DMS 273 treated with DMSO at 0.1 percent for 48 hours (cell line): Measurements from ENCODE around the gene RNF224.

Experiments used
- DNase-seq: peaks from one replicate; lab custom pipeline; 2025; lab: John Stamatoyannopoulos, UW

The RNF224 gene

DNA sequence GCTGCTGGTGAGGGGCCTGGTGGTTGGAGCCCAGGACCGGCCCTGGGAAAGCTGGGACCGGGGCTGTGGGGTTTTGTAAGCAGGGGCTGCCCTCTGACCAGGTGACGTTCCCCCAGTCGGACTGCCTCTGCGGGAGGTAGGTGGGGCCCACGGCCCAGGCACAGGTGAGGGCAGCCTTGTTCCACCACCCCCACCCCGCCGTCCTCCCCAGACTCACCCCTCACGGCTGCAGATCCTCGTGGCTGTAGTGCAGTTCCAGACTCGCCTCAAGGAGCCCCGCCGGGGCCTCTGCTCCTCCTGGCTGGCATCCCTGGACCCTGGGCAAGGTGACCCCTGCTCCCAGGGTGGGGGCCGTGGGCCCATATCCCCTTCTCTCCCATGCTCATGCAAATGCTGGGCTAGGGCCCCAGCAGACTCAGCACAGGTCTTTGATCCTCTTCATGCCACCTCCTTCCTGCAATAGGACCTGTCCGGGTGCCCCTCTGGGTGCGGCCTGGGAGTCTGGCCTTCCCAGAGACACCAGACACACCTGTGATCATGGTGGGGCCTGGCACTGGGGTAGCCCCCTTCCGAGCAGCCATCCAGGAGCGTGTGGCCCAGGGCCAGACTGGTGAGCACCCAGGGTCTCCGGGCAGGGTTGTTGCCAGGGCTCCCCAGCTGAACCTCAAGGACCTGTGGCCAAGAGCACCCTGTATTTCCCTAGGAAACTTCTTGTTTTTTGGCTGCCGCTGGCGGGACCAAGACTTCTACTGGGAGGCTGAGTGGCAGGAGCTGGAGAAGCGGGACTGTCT is 11.9 kb upstream of the RNF224 start:
- DNase-seq: no peak

DNA sequence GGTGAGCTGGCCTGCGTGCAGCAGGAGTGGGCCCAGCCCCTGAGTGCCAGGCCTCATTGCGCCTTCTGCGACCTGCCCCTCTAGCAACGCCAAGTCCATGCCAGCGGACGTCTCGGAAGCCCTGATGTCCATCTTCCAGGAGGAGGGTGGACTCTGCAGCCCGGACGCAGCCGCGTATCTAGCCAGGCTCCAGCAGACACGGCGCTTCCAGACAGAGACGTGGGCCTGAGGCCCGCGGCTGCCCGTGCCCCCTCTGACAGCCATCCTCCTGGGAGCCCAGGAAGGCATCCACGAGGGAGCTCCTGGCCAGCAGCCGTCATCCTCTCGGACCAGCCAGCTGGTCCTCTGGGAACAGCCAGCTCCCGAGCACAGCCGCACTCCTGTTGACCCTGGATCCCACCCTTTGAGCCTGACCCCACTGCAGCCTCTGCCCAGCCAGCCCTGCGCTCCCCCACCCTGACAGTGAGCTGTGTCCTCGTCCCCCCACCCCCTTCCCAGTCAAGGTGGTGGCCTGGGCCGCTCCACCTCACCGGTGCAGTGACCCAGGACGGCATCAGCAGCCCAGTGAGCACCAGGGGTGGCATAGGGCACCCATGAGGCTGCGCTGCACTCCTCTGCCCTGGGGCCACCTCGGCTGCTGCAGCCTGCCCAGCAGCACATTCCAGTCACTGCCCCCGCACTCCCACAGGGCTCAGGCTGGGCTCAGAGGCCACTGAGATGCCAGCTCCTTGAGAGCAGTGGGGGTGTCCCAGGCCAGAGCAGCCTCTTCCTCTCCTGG is 10.9 kb upstream of the RNF224 start:
- DNase-seq: no peak

DNA sequence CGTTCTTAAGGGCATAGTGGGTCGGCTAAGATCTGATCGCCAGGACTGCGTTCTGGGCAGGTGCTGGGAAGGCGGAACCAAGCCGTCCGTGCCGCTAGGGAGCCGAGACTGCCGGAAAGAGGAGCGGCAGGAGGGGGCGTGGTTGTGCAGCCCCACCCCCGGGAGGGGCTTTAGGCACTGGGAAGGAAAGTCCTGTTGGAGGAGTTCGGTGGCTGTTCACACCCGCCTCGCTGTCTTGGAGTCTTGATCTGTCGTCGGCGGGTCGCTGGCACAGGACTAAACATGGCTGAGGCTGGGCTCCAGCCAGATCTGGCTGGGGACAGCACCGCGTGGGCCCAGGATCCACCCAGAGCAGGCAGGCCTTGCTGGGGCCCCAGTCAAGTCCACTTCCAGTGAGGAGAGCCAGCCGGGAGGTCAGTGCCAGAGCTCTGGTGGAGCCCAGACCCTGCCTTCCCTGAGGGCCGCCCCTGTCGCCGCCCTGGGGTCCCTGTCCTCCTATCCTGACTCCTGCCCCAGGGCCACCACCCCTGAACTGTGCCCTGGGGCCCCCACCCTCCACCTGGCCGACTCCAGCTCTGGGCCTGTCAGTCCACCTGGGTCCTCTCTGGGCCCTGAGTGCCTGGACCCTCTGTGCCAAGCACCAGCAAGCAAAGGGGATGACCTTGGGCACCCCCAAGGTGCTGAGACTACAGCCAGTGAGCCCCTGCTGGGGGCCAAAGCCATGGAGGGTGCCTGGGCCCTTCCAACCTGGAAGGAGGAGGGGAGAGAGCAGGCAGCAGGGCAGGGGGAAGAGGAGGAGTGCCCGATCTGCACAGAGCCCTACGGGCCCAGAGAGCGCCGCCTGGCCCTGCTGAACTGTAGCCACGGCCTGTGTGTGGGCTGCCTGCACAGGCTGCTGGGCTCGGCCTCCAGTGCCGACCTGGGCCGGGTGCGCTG is 9.8 kb upstream of the RNF224 start:
- peak; percentile 9 for DNase-seq

DNA sequence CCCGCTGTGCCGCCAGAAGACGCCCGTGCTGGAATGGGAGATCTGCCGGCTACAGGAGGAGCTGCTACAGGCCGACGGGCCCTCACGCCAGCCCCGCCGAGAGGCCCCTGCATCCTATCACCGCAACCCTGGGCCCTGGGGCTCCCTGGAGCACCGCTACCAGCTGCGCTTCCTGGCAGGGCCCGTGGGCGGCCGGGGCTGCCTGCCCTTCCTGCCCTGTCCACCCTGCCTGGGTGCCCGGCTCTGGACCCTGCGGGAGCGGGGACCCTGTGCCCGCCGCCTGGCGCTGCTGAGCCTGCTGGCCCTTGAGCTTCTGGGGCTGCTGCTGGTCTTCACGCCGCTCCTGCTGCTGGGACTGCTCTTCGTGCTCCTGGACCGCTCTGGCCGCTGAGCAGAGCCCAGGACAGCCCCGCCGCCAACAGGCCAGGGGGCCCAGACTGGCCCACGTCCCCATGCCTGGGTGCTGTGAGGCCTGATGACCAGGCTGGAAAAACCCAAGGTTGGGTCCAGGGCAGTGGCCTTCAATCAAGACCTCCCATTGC is 9.0 kb upstream of the RNF224 start:
- no peak for DNase-seq

DNA sequence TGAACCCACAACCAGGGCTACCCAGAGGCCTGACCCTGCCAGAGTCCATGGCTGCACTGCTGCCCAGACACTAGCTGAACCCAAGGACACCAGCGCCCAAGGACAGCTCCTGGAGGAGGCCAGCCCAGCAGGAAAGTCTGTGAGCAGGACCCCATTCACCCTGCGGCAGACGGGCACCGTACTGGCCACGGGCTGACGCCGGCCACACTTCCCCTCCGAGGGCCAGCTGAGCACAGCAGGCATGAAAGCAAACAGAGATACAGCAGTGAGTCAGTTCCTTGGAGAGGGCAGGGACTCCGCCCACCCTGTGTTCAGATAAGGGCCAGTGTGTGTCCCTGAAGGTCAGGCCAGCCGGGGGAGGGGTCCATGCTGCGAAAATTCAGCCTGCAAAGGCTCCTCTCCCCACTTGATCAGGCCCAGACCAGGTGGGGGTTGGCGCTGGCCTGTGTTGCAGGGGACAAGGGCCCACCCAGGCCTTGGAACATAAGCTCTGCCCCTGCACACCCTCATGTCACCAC is 8.5 kb upstream of the RNF224 start:
- no peak for DNase-seq

DNA sequence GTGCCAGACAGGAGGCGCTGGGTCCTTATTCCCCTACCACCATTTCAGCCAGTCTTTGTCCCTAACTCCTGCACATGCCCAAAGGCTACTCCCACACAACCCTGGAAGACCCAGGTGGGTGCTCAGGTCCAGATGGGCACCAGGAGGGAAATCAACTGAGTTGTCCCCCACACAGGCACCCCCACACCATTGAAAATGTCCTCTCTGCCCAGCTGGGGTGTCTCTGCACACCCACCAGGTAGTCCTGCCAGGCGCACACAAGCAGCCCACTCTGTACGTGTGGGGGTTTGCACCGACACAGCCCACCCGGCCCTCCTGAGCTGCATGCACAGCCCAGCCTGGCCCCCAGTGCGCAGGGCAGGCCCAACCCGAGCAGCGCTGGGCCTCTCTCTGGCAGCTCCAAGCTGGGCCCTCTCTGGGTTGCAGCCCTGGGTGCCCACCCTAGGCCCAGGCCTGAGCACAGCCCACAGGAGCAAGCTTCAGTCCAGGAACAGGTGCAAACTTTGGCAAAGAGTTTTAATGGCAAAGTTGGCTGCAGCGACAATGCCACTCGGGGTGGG is 7.5 kb upstream of the RNF224 start:
- no peak for DNase-seq

DNA sequence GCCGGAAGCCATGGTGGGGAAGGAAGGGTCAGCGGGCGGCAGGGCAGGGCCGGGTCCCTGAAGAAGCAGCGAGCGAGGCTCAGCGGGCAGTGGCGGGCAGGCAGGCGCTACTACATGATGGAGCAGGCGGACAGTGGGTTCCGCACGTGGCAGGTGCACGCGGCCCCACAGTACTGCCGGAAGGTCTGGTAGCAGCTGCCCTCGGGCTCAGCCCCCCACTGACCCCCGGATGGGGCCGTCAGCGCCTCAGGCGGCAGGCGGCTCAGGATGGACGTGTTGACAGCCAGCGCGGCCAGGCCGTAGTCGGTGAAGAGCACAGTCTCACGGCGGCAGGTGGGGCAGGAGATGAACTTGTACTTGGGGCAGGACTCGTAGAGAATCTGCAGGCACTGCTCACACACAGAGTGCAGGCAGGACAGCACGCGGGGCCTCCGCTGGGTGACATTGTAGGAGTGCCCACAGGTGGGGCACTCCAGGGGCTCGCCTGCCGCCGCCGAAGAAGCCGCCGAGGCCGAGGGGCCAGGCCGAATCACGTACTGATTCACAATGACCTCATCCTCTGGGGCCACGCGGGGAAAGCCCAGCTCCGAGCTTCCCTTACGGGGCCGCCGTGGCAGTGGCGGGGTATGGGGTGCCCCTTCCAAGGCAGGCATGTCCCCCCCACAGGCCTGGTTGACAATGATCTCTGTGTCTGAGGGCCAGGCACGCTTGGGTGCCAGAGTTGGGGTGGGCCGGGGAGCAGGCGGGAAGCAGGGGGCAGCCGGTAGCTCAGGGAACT is 6.8 kb upstream of the RNF224 start:
- DNase-seq: no peak

DNA sequence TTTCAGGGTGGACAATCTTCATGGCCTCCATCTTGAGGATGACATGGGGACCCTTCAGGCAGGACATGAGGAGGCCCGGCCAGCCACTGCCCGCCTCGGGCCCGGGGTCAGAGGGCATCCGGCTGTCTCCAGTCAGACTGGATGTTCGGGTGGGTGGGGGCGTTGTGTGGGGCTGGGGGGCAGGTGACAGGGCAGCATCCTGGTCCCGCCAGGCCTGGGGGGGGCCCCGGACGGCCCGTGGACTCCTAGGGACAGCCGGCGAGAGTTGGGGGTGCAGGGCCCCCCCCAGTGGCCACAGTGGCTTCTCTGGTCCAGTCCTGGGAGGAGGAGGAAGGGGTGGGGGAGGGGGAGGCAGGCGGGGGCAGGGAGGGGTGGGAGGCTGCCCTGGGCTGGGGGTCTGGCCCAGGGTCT is 6.2 kb upstream of the RNF224 start:
- no peak for DNase-seq

DNA sequence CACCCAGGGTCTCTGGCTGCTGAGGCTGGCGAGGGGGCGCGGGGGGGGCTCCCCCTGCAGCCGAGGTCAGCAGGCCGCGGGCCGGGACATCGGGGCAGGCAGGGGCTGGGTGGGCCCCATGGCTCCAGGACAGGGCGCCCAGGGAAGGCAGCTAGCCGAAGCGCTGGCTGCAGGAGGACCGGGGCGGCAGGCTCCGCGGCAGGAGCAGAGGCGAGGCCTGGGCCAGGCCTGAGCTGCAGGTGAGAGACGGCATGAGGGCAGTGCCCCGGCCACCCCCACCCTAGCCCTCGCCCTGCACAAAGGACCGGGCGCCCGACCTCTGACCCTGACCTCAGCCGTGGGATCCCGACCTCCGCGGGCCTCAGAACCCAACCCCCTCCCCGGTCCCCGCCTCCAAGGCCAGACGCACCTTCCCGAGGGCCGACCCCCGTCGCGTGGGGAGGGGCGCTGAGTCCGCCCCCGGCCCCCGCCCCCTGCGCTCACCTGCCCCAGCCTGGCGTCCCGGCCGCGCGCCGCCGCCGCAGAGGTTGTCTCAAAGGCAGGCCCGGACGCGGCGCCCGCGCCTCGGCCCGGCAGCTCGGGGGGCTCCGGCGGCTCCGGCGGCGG is 5.7 kb upstream of the RNF224 start:
- no peak for DNase-seq

DNA sequence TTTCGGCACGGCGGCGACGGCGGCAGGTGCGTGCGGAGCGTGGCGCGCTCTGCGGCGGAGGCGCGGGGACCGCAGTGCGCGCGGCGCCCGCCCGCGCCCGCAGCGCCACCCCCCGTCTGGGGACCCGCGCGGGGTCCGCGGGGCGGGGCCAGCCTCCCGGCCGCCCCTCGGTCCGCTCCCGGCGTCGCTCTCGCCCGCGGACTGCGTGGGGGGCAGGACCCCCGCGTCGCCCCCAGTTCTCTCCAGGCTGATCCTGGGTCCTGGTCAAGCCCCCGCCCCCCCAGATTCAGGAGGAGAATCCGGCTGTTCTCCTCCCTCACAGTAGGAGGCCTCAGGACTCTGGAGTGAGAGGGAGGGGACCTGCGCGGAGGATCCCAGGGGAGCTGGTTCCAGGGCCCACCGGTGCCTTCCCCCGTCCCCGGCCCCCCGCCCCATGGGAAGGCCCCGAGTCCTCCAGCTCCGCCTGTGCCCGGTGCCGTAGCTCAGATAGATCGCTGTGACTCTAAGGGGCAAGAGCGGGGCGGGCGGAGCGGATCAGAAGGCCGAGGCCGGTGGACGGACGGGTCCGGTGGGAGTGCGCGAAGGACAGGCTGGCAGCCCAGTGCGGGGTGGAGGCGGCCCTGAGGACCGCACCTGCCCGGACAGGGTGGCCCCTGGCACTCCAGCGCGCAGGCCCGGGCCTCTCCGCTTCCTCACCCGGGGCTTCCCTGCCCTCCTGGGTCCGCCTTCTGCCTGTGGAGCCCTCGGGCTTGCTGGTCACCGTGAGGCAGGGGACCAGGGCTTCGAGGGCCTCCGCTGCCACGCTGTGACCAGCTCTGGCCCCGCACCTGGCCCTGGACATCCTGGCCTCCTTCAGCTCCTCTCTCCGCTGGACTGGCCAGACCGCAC is 4.9 kb upstream of the RNF224 start, which contains the start of gene RNF208:
RNF208 (minus strand) TSS at position 51 of the 888 bp plus-strand sequence. CDS start 1,028 bp downstream, outside the sequence.
- no peak for DNase-seq

DNA sequence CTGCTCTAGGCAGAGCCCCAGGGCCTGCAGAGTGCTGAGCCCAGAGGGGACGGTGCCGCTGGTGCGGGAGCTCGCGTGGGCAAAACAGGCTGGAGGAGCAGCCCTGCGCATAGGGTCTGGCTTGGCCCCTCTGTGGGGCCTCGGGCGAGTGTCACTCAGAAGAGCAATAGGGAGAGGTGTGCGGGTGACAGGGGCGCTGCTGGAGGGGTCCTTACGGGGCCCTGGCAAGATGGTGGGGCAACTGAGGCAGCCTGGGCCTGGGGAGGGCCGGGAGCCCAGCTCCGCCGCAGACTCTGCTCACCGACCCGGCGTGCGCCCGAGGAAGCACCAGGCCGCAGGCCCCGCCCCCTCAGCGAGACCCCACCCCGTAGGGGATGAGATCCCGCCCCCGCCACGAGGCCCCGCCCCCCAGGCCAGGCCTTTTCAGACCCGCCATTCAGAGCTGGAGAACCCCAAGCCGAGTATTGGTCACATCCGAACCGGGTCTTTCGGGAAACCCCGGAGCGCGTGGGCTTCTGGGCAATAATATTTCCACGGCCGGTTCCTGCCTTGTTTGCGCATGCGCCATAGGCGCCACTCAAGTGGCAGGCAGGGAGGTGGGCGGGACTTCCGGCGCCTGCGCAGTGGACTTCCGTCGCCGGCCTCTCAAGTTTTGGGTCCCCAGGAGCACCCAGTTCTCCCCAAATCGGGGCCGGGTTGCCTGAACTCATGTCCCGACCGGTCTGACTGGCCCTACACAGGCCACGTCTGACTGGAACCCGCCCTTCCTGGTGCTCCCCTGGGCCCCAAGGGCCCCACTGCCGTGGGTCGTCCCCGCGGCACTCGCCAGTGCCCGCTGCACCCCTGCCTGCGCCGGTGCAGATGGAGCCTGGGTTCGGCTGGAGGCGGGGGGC is 4.0 kb upstream of the RNF224 start:
- peak; percentile 87 for DNase-seq

DNA sequence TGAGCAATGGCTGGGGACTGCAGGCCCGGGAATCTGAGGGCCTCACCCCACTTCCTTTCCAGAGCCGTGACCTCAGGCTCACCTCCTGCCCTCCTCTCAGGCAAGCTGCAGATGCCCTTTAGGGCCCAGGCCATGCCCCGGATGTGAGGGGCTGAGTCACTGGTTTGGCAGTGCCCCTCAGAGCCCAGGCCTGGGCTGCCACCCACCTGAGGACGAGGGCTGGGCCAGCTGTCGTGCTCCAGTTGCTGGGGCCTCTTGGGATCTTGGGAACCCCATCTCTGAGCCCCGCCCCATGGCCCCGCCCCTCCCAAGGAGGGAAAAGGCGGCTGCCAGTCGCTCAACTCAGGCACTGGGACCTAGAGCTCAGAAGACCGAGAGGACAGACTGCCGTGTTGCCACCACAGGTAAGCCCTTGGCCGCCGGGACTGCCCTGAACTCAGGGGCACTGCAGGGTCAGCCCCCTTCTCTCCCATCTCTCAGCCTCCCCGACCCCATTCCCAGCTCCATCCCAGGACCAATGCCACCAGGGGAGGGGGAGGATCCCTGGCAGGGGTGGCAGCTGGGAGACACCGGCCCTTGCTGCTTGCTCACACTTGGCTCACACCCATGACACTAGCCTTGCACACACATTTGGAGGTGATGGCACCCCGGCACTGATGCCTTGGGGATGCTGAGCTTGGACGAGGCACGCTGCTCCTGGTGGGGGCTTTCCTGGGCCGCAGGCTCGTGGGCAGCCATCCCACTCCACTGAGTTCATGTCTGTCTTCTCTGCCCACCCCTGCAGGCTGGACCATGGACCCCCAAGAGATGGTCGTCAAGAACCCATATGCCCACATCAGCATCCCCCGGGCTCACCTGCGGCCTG is 2.2 kb upstream of the RNF224 start, which contains the start of gene CYSRT1:
CYSRT1 (plus strand) TSS at position 345 of the 865 bp plus-strand sequence; CDS start at position 793, 448 bp downstream.
- no peak for DNase-seq

DNA sequence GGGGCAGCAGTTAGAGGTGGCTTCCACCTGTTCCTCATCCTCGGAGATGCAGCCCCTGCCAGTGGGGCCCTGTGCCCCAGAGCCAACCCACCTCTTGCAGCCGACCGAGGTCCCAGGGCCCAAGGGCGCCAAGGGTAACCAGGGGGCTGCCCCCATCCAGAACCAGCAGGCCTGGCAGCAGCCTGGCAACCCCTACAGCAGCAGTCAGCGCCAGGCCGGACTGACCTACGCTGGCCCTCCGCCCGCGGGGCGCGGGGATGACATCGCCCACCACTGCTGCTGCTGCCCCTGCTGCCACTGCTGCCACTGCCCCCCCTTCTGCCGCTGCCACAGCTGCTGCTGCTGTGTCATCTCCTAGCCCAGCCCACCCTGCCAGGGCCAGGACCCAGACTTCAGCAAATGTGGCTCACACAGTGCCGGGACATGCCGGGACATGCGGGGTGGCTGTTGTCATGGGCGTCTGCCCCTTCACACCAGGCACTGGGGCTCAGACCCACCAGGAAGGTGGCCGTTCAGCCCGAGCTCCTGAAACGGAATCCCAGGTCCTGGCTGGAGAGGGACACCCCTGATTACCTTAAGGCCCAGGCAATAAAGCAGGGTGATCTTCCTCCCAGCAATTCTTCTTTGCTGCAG is 1.5 kb upstream of the RNF224 start:
- DNase-seq: no peak

DNA sequence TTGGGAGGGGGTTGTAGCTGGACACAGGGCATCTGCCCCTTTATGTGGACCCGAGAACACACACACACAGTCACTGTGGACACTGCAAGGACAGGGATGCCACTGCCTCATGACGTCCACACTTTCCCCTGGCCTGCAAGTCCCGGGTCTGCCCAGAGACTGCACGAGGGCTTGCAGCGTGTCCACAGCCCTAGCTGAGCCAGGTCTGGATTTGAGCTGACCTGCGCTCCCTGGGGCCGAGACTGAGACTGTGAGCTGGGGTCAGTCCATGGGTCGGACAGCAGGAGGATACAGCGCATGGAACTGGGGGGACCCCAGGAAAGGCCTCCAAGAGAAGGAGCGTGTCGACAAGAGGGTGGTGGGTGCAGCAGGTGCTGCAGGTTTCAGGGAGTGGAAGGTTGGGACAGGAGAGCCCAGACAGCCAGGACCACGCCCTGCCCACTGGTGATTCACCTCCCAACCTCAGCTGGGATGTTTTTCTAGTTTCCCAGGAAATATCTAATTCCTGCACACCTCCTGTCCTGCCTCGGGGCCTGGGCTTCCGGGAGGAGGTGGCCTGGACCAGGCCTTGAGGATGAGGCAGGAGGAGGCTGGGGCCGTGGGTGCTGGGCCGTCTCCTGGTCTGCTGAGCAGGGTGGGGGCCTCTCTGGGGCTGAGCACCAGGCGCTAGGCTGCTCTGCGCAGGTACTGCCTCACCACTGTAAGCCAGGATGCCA is 806 bp upstream of the RNF224 start:
- DNase-seq: no peak

DNA sequence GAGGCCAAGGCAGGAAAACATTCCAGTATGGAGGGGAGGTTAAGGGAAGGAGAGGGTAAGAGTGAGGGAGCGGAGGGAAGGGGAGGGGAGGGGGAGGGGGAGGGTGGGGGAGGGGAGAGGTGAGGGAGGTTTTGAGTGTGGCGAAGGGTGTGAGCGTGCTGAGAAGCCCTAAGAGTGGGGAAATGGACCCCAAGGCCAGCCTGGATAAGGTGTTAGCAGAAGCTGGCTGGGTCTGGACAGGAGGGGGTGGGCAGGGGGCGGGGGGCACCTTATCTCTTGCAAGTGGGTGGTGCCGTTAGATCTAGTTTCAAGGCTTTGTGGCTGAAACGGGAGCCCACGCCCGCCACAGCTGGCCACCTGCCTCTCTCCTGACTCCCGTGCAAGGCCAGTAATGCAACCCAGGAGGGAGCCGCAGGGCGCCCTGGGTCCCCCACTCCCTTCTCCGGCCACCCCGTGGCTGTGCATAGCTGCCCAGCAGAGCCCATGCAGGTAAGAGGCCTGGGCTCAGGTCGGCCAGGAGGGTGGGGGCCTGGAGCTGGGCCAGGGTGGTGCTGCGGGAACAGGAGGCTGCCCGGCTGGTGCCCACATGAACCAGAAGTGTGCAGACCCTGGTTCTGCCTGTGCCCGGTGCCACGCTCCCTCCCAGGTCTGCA is 677 bp downstream of the RNF224 start:
- no peak for DNase-seq
